22Rv1 (cell line): ENCODE results near the gene RNPEPL1.

Experiments used
- H3K27ac ChIP-seq: fragments of 450-650 bp; 2 replicates; pipeline ENCODE4 v1.5.1; 2017
- CTCF ChIP-seq: fragments of 450-650 bp; IDR thresholded peaks from 2 replicates; pipeline ENCODE4 v1.5.1; 2017; ENCODE audit warnings: mild to moderate bottlenecking
- ZFX ChIP-seq: fragments of 450-650 bp; IDR thresholded peaks from 2 replicates; pipeline ENCODE4 v1.6.1; 2017; ENCODE audit warnings: antibody characterized with exemption, borderline replicate concordance

RNPEPL1 gene

GRCh38 chr2:240588669-240589068 lies 20.4 kb downstream of the RNPEPL1 start:
- H3K27ac ChIP-seq: no peak overlapping the region
- TF ChIP-seq CTCF (no peak), ZFX (no peak)

GRCh38 chr2:240589375-240589774 lies 21.1 kb downstream of the RNPEPL1 start:
- no peak for TF ChIP-seq CTCF
- no peak for TF ChIP-seq ZFX
- H3K27ac ChIP-seq: no peak overlapping the region

- H3K27ac ChIP-seq: no peak overlapping the region
- TF ChIP-seq ZFX (no peak), CTCF (no peak)
These were observed 21.7 kb downstream of the RNPEPL1 start for GRCh38 chr2:240589850-240590525.

- H3K27ac ChIP-seq: no peak overlapping the region
- TF ChIP-seq ZFX (no peak), CTCF (no peak)
These were observed 22.4 kb downstream of the RNPEPL1 start for GRCh38 chr2:240590681-240591111.

- no peak overlapping the region for H3K27ac ChIP-seq
- TF ChIP-seq ZFX (no peak), CTCF (no peak)
These were observed 22.9 kb downstream of the RNPEPL1 start for GRCh38 chr2:240591226-240591625.

GRCh38 chr2:240591784-240592183 lies 23.5 kb downstream of the RNPEPL1 start:
- H3K27ac ChIP-seq: no peak overlapping the region
- TF ChIP-seq ZFX: no peak
- TF ChIP-seq CTCF: no peak

GRCh38 chr2:240593026-240593702 lies 24.9 kb downstream of the RNPEPL1 start:
- no peak for TF ChIP-seq ZFX
- H3K27ac ChIP-seq: no peak overlapping the region
